Kidney capillary endothelial cell (primary cell): ENCODE data around the gene DUSP14.

Experiments used
- DNase-seq: peaks from one replicate; pipeline ENCODE4 v3.0.0-alpha.2; 2018; ENCODE audit warnings: low spot score

DUSP14 gene

DNA sequence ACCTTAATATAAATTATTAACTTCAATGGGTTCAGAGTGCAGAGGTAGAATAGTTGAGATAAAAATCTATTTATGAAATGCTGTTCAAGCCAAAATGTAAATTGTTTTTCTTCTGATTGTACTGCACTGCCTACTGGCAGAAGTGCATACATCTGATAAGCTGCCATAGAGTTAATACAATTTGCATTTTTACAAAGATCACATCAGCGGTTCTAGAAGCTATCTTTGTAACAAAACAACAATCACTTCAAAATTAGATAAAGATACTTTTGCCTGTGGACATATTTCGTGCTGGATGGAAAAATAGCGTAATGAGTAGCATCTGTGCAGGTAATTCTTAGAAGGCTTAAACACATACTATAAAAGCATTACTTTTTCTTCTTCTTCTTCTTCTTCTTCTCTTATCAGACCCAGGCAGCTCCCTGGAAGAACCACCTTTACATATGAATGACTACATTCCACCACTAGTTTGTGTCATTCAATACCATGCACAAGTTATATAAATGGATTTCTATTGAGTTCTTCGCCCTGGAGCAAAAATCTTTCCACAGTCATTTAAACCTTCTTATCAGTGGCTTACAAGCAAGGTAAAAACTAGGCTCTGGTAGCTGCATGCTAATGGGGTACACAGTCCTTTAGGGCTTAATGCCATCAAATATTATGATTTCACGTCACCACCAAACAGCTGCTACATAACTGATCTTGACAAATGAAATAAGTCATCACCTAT, 72.5 kb downstream of the DUSP14 start:
- no peak for DNase-seq
